A549 (cell line): Measurements from ENCODE around the gene SH3RF3. TPM values are rescaled to one million over a fixed set of nuclear protein-coding genes. Genes with fewer than 3 reads are reported as not detected.

ENCODE experiments used
- ATAC-seq, 2 experiments: fragments of 200-7000 bp in 1 of 2; fragments of >200 bp in 1 of 2; cut with Nextera tagmentation in 1 of 2; cut with Tn5 transposase in 1 of 2; 3 replicates each; pipeline versions ENCODE4 v1.8.0 to v1.9.1; 2018 to 2020; ENCODE audit warnings: mild to moderate bottlenecking in 1 of 2, moderate library complexity in 1 of 2
- CTCF ChIA-PET: fragments of 300-600 bp; sonication (Branson Sonifier 250); formaldehyde crosslinking; extraction: SDS; loops from one replicate; lab custom pipeline; 2021; ENCODE audit warnings: antibody characterized with exemption, inconsistent platforms; lab: Yijun Ruan, JAX
- POLR2A ChIA-PET: fragments of 350-600 bp; formaldehyde crosslinking; extraction: SDS; loops from one replicate; lab custom pipeline; 2021; ENCODE audit warnings: antibody characterized with exemption, inconsistent platforms; lab: Yijun Ruan, JAX
- DNase-seq, 2 experiments: peaks; one replicate each; pipeline versions ENCODE4 v3.0.0 to v3.0.0-alpha.2; 2011 to 2016; ENCODE audit warnings: low read depth in 1 of 2, low spot score in 1 of 2
- FAIRE-seq: peaks from 2 replicates; lab custom pipeline; 2011; peaks lifted over from hg19 to GRCh38; lab: Jason Lieb, UNC
- H3K27ac ChIP-seq, 2 experiments: fragments of >200 bp; sonication (Bioruptor Twin); formaldehyde crosslinking; 3 replicates each; pipeline ENCODE4 v1.5.1; 2016 to 2017
- H3K4me1 ChIP-seq: fragments of >200 bp; sonication (Bioruptor Twin); formaldehyde crosslinking; 3 replicates; pipeline ENCODE4 v1.6.1; 2016
- H3K4me2 ChIP-seq: fragments of >200 bp; sonication (Bioruptor Twin); formaldehyde crosslinking; 3 replicates; pipeline ENCODE4 v1.6.1; 2016
- H3K4me3 ChIP-seq: fragments of >200 bp; sonication (Bioruptor Twin); formaldehyde crosslinking; 3 replicates; pipeline ENCODE4 v1.5.1; 2016
- H3K9me3 ChIP-seq: fragments of >200 bp; sonication (Bioruptor Twin); formaldehyde crosslinking; 3 replicates; pipeline ENCODE4 v1.6.1; 2016
- ATOH8 ChIP-seq: fragments of 250-450 bp; sonication (Bioruptor Pico); IDR thresholded peaks from 2 replicates; pipeline ENCODE4 v1.5.0; 2020; ENCODE audit warnings: low read depth, mild to moderate bottlenecking, moderate library complexity
- BCL3 ChIP-seq: fragments of >200 bp; sonication (Bioruptor Twin); formaldehyde crosslinking; IDR thresholded peaks from 3 replicates; pipeline ENCODE4 v1.6.1; 2016
- BHLHE40 ChIP-seq: IDR thresholded peaks from 2 replicates; pipeline ENCODE4 v1.6.1; 2012; ENCODE audit warnings: low read depth, low read length, inconsistent platforms
- CEBPB ChIP-seq, 2 experiments: fragments of >200 bp in 1 of 2; sonication (Bioruptor Twin) in 1 of 2; formaldehyde crosslinking in 1 of 2; IDR thresholded peaks; 2 replicates each; pipeline ENCODE4 v1.6.1; 2012 to 2016
- EHF ChIP-seq: fragments of 250-450 bp; sonication (Bioruptor Pico); IDR thresholded peaks from 2 replicates; pipeline ENCODE4 v1.5.0; 2020; ENCODE audit warnings: mild to moderate bottlenecking
- EHMT2 ChIP-seq: fragments of 200-600 bp; sonication (generic); IDR thresholded peaks from 2 replicates; pipeline ENCODE4 v1.6.1; 2016; ENCODE audit warnings: antibody characterized with exemption, low read depth, mild to moderate bottlenecking, moderate library complexity
- EP300 ChIP-seq, 2 experiments: fragments of >200 bp; sonication (Bioruptor Twin); formaldehyde crosslinking; IDR thresholded peaks; 2 replicates in 1 of 2; 3 replicates in 1 of 2; pipeline ENCODE4 v1.6.1; 2016 to 2017
- ESRRA ChIP-seq: fragments of 150-350 bp; IDR thresholded peaks from 2 replicates; pipeline ENCODE4 v1.6.1; 2014; ENCODE audit warnings: mild to moderate bottlenecking, low read length, borderline replicate concordance
- FOXS1 ChIP-seq: fragments of 250-450 bp; sonication (Bioruptor Pico); IDR thresholded peaks from 2 replicates; pipeline ENCODE4 v1.5.0; 2020; ENCODE audit warnings: mild to moderate bottlenecking, moderate library complexity
- GATA3 ChIP-seq: IDR thresholded peaks from 2 replicates; pipeline ENCODE4 v1.6.1; 2012; ENCODE audit warnings: borderline replicate concordance
- HDAC2 ChIP-seq: fragments of 200-600 bp; sonication (generic); IDR thresholded peaks from 2 replicates; pipeline ENCODE4 v1.6.1; 2016
- HES2 ChIP-seq: fragments of >200 bp; sonication (Bioruptor Twin); formaldehyde crosslinking; IDR thresholded peaks from 2 replicates; pipeline ENCODE4 v1.6.1; 2016
- HEYL ChIP-seq: fragments of 250-450 bp; sonication (Bioruptor Pico); IDR thresholded peaks from 2 replicates; pipeline ENCODE4 v1.8.0; 2021; ENCODE audit warnings: mild to moderate bottlenecking, moderate library complexity
- JUNB ChIP-seq: fragments of >200 bp; sonication (Bioruptor Twin); formaldehyde crosslinking; IDR thresholded peaks from 2 replicates; pipeline ENCODE4 v1.6.1; 2016
- MAFK ChIP-seq: fragments of 450-650 bp; IDR thresholded peaks from 2 replicates; pipeline ENCODE4 v1.6.1; 2014; ENCODE audit not compliant: partially characterized antibody
- MAZ ChIP-seq: fragments of 150-350 bp; IDR thresholded peaks from 2 replicates; pipeline ENCODE4 v1.6.1; 2014; ENCODE audit warnings: antibody characterized with exemption, low read depth, low read length, borderline replicate concordance
- MYC ChIP-seq: IDR thresholded peaks from 2 replicates; pipeline ENCODE4 v1.6.1; 2012; ENCODE audit warnings: mild to moderate bottlenecking, inconsistent platforms, low read length, improper control_type of control experiment, borderline replicate concordance
- NPAS2 ChIP-seq: fragments of 250-450 bp; sonication (Bioruptor Pico); IDR thresholded peaks from 2 replicates; pipeline ENCODE4 v1.8.0; 2022; ENCODE audit warnings: mild to moderate bottlenecking, moderate library complexity, borderline replicate concordance
- NR3C1 ChIP-seq: fragments of >200 bp; sonication (Bioruptor Twin); formaldehyde crosslinking; IDR thresholded peaks from 3 replicates; pipeline ENCODE4 v1.6.1; 2017
- PBX3 ChIP-seq: IDR thresholded peaks from 2 replicates; pipeline ENCODE4 v1.6.1; 2012
- POLR2A ChIP-seq: IDR thresholded peaks from 2 replicates; pipeline ENCODE4 v1.6.1; 2012; ENCODE audit warnings: mild to moderate bottlenecking, low read length
- RAD21 ChIP-seq, 2 experiments: fragments of >200 bp in 1 of 2; sonication (Bioruptor Twin) in 1 of 2; formaldehyde crosslinking in 1 of 2; IDR thresholded peaks in 1 of 2; conservative IDR thresholded peaks in 1 of 2; 2 replicates in 1 of 2; 3 replicates in 1 of 2; pipeline ENCODE4 v1.6.1; 2012 to 2018; ENCODE audit warnings: inconsistent platforms in 1 of 2
- RCOR1 ChIP-seq: fragments of 150-350 bp; IDR thresholded peaks from 2 replicates; pipeline ENCODE4 v1.6.1; 2014; ENCODE audit warnings: antibody characterized with exemption, low read length, low read depth
- REST ChIP-seq: fragments of 200-600 bp; sonication (generic); IDR thresholded peaks from 2 replicates; pipeline ENCODE4 v1.6.1; 2016; ENCODE audit warnings: antibody characterized with exemption, mild to moderate bottlenecking, moderate library complexity
- SREBF2 ChIP-seq: fragments of 450-650 bp; IDR thresholded peaks from 2 replicates; pipeline ENCODE4 v1.6.1; 2014; ENCODE audit warnings: mild to moderate bottlenecking, moderate library complexity
- TFCP2L1 ChIP-seq: fragments of 250-450 bp; sonication (Bioruptor Pico); IDR thresholded peaks from 2 replicates; pipeline ENCODE4 v1.5.0; 2021; ENCODE audit warnings: mild to moderate bottlenecking
- TP53 ChIP-seq: fragments of 250-450 bp; sonication (Bioruptor Pico); IDR thresholded peaks from 2 replicates; pipeline ENCODE4 v1.5.0; 2021; ENCODE audit warnings: mild to moderate bottlenecking, moderate library complexity
- ZFP36 ChIP-seq: fragments of 450-650 bp; IDR thresholded peaks from 2 replicates; pipeline ENCODE4 v1.6.1; 2014; ENCODE audit warnings: borderline replicate concordance; ENCODE audit not compliant: partially characterized antibody
- ZNF302 ChIP-seq: fragments of 250-450 bp; sonication (Bioruptor Pico); IDR thresholded peaks from 2 replicates; pipeline ENCODE4 v1.9.0; 2021; ENCODE audit warnings: inconsistent platforms, mild to moderate bottlenecking, moderate library complexity
- ZSCAN20 ChIP-seq: fragments of 250-450 bp; sonication (Bioruptor Pico); IDR thresholded peaks from 2 replicates; pipeline ENCODE4 v1.8.0; 2022; ENCODE audit warnings: mild to moderate bottlenecking, moderate library complexity
- WGBS: methylation state at CpG from one replicate; pipeline ENCODE4 v1.1.6; 2017; ENCODE audit errors: missing lambda C conversion rate; 5-methylcytosine and 5-hydroxymethylcytosine counted together
- polyA plus RNA-seq, 4 experiments: library from polyadenylated mRNA; depleted of rRNA in 3 of 4; stranded (reverse); fragments of >200 nt; fragmentation: RNase III in 1 of 4; extraction: RNeasy Plus Mini Kit Qiagen cat#74134 plus additional on column Dnase treatment in 1 of 4; gene quantifications; 2 replicates in 3 of 4; 3 replicates in 1 of 4; pipeline ENCODE4 v1.2.3, GENCODE V29; 2011 to 2017

SH3RF3 gene
- polyA plus RNA-seq, 2 of the 4 experiments (the other 2 are of a cell fraction) = 0.04 to 0.21 TPM

GRCh38 chr2:109139002-109139401 is 10.0 kb downstream of the SH3RF3 start (continued):
- TF ChIP-seq REST = no peak
- TF ChIP-seq CEBPB (IDR thresholded peaks at IDR 0.05) = no peak
- no peak for TF ChIP-seq GATA3
- TF ChIP-seq ZFP36 = no peak
- no peak for TF ChIP-seq TP53 (CRISPR knock-in tag)
- TF ChIP-seq MAFK = no peak
- TF ChIP-seq ZSCAN20 (CRISPR knock-in tag) = no peak
- no peak for TF ChIP-seq ZNF302

- no peak overlapping the region for H3K27ac ChIP-seq
- ChIA-PET POLR2A (no interaction called here), CTCF (interaction anchor here (0.9 to 2.1 kb wide), 3 partner anchors 9 to 370 kb away, joined by 3 to 7 read pairs (median 5); no protein-coding TSS in a partner anchor)
- no peaks in the 10 kb centered on the region for H3K9me3 ChIP-seq
- FAIRE-seq (no peak), ATAC-seq (no peak), DNase-seq (no peak)
- TF ChIP-seq NR3C1 (no peak), EP300 (IDR thresholded peaks at IDR 0.05) (no peak), JUNB (no peak), BCL3 (no peak), CEBPB (IDR thresholded peaks at IDR 0.05) (no peak), TFCP2L1 (no peak), SREBF2 (no peak), HDAC2 (no peak), BHLHE40 (no peak), EHF (no peak), HEYL (no peak), FOXS1 (CRISPR knock-in tag) (no peak), ZSCAN20 (CRISPR knock-in tag) (no peak), ESRRA (no peak), POLR2A (no peak), RCOR1 (no peak), MYC (no peak), NPAS2 (CRISPR knock-in tag) (no peak)
- WGBS = 43% methylated on average over 10 of the region's 10 CpGs
- H3K4me1 ChIP-seq = no peaks in the 10 kb centered on the region
- H3K4me2 ChIP-seq = no peak overlapping the region
- H3K4me3 ChIP-seq = no peak overlapping the region
These were observed 10.9 kb downstream of the SH3RF3 start for GRCh38 chr2:109139865-109140396.

GRCh38 chr2:109141006-109141600 is 12.1 kb downstream of the SH3RF3 start:
- no peak for DNase-seq
- Histone ChIP-seq H3K4me1 (no peaks in the 10 kb centered on the region), H3K9me3 (no peaks in the 10 kb centered on the region), H3K27ac (no peak overlapping the region), H3K4me2 (no peak overlapping the region), H3K4me3 (no peak overlapping the region)
- 52% methylated on average over 12 of the region's 12 CpGs for WGBS
- ATAC-seq = no peak
- POLR2A ChIA-PET = no interaction called here
- CTCF ChIA-PET = interaction anchor here (1.2 to 1.6 kb wide), 3 partner anchors 8 to 405 kb away, joined by 3 to 5 read pairs (median 4); no protein-coding TSS in a partner anchor
- FAIRE-seq = no peak
- TF ChIP-seq RAD21 (conservative IDR thresholded peaks at IDR 0.05 in 1 of 2, IDR thresholded peaks at IDR 0.05 in 1 of 2) (no peak), PBX3 (no peak), EHF (no peak), ATOH8 (CRISPR knock-in tag) (no peak), BHLHE40 (no peak), HES2 (no peak), EHMT2 (no peak), JUNB (no peak), MAZ (no peak), TFCP2L1 (no peak)
